HG03342 (cell line): Measurements from ENCODE around the gene COL2A1.
"Not testable (repeated sequence)": the region's sequence is repeated elsewhere in the genome, so short reads cannot be mapped to it uniquely, and the experiment has no call there.

Experiments used
- ATAC-seq: cut with Tn5 transposase; IDR thresholded peaks from one replicate; pipeline ENCODE4 v1.9.1; 2021; ENCODE audit warnings: mild to moderate bottlenecking, moderate library complexity; ENCODE audit not compliant: unreplicated experiment

COL2A1 gene

DNA sequence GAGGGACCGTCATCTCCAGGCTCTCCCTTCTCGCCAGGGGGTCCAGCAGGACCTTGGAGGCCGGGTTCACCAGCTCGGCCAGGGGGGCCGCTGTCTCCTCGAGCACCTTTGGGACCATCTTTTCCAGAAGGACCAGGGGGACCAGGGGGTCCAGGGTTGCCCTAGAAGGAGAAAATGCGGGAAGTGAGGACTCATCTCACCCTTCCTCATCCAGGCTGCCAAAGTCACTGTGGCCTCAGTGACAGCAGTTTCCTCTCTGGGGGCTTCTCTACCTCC lies 25.7 kb downstream of the COL2A1 start:
- ATAC-seq: no peak

DNA sequence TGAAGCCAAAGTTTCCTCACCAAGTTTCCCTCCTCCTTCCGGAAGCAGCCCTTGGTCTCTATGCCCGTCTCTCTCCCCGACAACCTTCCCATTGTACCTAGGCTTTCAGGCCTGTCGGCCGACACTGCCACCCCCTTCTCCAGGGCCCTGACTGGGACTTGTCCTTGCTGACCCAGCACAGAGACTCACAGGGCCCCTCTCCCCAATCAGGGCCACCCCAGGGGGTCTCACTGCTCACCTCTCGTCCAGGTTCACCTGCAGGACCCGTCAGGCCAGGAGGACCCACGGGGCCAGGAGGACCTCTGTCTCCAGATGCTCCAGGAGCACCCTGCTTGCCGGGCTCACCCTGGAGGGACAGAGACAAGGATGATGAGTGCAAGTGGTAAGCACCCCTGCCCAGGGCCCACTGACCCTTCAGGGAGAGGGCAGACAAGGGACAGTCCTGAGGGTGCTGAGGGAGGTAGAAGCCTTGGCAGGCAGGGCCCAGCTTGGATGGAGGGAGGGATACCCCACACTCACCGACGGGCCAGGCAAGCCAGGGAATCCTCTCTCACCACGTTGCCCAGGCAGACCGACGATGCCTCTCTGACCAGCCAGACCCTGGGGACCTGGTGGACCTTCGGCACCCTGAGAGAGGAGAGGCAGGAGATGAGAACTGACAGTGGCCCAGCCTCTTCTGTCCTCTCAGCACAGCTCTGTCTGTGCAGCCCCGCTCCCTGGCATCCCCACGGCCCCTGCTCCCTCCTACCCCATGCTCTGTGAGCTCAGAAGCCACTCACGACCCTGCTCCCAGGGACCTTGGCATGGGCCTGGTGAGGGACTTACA lies 26.3 kb downstream of the COL2A1 start:
- ATAC-seq: no peak

DNA sequence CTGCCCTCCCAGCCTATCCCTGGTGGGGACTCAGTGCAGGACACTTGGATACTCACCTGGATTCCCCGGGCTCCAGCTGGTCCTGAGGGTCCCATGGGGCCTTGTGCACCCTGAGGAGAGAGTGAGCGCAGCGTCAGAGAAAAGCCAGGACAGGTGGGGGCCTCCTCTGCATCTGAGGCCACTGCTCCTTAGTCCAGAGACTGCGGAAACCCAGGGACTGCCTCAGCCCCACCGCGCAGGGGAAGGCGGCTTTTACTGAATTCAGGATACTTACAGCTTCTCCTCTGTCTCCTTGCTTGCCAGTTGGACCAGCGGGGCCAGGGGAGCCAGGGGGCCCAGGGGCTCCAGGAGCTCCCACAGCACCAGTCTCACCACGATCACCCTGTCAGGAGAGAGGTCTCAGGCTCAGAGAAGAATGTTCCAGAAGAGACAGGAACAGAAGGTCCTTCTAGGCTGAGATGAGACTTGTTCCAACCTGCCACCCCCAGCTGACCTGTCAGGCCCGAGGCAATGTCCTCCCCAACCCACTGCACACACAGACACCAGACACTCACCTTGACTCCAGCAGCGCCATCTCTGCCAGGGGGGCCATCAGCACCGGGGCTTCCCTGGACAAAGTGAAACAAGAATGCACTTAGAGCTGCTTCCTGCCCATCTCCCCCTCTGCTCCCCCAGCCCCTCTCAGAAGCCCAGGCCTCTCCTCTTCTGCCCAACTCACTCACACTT lies 27.1 kb downstream of the COL2A1 start:
- no peak for ATAC-seq

DNA sequence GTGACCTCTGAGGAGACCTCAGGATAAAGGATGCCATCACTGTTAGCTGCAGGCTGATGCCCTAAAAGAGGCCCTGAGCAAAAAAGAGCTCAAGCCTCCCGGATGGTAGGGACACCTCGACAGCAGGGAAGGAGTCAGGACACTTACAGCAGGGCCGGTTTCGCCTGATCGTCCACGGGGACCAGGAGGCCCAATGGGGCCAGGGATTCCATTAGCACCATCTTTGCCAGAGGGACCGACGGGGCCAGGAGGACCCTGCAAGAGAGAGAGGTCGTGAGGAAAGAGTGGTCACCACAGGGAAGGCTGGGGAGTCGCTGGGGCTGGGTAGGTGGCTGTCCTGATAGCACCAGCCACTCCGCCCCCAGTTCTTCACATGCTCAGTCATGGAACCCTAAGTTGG lies 28.5 kb downstream of the COL2A1 start:
- ATAC-seq: no peak

DNA sequence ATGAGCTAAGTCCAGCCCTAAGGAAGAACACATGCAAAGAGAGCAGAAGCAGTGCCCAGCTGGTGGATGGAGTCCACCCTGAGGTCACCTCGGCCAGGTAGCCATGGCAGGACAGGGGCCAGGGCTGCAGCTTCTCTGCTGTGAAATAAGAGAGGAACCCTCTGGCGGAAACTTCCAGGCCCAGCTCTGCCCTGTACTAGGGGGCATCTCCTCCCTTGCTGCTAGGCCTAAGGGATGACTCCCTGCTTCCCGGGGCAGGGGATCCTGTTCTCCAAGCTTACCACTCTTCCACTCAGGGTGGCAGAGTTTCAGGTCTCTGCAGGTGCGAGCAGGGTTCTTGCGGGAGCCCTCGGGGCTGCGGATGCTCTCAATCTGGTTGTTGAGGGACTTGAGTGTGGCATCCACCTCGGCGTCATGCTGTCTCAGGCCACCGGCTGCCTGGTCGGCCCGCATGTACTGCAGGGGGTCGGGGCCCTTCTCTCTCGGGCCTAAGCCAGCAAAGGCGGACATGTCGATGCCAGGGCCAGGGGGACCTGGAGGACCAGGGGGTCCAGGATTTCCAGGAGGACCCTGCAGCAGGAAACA lies 29.1 kb downstream of the COL2A1 start:
- no peak for ATAC-seq

DNA sequence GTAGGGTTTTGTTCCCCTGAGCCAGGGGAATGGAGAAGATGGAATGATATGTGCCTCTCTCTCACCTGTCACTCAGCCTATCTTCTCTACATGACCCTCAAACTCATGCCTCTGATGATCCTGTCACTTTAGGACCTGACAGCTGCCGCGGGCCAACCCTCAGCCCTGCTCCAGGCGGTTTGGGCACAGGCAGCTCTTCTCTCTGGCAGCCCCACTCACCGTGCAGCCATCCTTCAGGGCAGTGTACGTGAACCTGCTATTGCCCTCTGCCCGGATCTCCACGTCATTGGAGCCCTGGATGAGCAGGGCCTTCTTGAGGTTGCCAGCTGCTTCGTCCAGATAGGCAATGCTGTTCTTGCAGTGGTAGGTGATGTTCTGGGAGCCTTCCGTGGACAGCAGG lies 30.4 kb downstream of the COL2A1 start:
- ATAC-seq: no peak

DNA sequence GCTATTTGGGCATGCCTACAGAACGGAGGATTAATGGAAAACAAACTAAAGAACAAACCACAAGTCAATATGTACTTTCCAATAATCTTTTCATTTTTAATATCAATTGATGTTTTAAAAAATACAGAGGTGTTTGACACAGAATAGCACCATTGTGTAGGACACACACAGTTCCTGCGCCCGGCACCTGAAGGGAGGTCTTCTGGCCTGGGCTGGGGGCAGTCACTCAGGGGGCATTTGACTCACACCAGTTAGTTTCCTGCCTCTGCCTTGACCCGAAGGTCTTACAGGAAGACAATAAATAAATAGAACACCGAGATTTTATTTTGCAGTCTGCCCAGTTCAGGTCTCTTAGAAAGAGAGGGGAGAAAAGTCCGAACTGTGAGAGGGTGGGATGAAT lies 31.4 kb downstream of the COL2A1 start:
- no peak for ATAC-seq

DNA sequence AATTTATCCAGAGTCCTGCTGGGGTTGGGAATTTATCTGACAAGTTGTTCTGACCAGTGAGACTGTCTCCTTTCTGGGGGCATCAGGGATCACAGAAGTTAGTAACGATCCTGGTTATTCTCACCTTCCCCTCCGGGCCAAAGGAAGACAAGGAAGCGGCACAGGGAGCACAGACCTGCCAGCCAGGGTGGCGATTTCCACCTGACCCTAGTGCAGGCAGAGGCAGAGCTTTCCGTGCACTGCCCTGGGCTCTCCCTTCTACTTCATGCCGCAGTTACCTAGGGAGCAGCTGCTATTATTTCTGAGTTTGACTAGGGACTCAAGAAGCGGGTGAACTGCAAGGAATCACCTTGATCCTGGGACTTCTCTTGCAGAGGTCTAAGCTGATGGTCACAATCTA lies 33.4 kb downstream of the COL2A1 start:
- no peak for ATAC-seq

DNA sequence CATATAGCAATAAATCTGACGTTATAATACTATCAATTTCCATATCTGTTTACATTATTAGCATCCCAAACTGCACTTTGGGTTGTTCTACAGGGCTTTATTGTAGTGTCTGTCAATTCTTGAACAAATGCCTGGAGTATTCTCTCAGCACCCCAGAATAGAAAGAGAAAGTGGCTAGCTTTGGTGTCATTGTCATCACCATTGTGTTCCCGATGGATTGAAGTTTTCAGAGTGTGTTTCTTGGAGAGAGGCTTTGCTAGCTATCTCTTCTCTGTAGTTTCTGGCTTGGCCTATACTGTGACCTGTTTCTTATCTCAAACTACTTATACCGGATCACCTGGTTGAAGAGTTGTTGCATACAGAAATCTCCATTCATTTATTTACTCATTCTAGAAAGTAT lies 34.4 kb downstream of the COL2A1 start:
- ATAC-seq: no peak

DNA sequence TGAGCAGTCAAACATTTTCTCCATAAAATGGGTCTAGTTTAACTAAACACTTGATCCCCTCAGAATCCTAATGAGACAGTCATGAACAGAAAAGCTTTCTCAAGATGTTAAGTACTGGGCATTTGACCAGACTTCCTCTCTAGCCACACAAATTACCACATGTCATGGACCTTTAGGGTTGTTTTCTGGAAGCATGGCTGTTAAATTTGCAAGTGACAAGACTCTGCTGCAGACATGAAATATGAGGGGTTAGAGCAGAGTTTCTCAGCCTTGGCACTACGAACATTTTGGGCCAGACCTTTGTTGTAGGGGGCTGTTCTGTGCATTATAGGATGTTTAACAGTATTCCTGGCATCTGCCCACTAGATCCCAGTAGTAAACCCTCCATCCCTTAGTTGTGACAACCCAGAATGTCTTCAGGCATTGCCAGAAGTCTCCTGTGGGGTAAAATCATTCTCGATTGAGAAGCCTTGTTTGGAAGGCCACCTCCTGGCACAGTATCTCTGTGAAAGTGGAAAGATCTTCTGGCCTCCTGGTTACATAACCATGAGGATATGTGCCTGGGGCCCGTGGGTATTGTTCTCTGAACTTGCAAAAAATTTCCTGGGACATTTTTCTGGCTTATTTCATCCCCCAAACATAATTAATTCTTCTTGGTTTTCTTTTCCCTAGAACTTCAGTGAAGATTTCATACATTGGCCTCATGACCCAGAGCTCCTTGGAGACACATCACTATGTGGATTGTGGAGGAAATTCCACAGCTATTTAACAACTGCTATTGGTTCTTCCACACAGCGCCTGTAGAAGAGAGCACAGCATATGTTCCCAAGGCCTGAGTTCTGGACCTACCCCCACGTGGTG lies 36.6 kb downstream of the COL2A1 start:
- ATAC-seq: no peak

DNA sequence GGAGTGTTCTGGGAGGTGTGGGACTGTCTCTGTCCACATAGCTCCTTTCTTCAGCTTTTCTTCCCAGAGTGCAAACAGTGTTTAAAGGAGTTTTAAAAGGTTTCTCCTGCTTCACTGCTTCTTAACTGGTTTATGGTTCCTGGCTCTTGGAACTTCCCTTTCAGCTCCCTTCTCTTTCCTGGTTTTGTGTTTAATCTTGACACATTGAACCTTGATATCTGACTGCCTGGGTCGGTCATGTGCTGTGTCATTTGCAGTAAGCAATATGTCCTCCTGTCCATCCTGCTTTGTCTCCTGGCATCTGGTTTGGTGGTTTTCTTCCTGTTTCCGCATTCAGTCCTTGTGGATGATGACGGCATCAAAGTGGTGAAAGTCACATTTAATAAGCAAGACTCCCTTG lies 38.7 kb downstream of the COL2A1 start:
- ATAC-seq: no peak

DNA sequence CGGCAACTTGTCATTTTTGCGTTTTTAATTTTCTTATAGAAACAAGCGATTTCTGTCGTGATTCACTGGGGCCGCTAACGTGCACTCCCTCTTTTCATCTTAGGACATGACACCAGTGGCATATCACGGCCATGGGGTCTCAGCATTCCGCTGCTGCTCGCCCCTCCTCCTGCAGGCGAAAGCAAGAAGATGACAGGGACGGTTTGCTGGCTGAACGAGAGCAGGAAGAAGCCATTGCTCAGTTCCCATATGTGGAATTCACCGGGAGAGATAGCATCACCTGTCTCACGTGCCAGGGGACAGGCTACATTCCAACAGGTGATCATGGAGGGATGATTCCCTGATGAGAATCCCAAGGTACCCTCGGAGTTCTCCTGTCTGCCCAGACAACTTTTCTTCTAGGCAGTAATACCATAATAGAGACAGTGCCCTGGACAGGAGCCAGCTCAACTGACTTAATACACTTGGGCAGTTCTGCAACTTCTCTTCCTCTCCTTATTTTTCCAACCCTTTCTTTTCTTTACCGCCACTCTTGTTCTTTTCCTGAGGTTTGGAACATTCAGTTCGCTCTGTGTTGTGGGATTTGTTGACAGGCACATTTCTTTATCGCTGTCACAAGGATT lies 40.1 kb downstream of the COL2A1 start:
- ATAC-seq: no peak

DNA sequence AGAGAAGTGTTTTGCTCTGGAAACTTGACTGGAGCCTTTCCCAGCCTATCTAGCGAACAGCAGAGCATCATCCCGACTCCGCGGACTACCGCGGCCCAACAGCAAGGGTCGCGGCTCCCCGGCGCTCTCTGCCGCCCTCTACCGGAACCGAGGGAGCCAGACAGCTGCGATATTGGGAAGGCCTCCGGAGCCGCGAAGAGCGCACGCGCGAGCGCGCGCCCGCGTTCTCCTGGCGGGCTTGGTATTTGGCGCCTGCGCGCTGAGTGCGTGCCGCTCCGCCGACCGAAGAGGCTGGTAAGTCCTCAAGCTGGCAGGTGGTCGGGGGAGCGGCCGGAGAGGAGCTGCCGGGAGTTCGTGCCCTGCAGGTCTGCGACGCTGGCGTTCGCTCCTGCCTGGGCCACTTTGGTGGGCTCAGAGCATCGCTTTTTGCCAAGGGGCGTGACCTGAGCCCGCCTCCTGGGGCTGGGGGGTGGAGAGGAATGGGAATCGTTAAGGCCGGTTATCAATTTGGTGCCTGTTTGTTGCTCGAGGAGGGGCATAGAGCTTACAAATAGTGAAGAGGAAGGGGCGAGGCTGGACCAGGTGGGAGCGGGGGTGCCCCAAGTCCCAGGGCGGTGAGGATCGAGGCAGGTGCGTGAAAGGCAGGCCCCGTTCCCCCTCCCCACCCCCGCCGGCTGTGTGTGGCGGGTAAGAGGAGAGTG lies 40.8 kb downstream of the COL2A1 start, which contains the start of gene TMEM106C:
TMEM106C (plus strand) TSS at position 257 of the 701 bp plus-strand sequence. CDS start 641 bp downstream, outside the sequence.
- peak; percentile 93 for ATAC-seq

DNA sequence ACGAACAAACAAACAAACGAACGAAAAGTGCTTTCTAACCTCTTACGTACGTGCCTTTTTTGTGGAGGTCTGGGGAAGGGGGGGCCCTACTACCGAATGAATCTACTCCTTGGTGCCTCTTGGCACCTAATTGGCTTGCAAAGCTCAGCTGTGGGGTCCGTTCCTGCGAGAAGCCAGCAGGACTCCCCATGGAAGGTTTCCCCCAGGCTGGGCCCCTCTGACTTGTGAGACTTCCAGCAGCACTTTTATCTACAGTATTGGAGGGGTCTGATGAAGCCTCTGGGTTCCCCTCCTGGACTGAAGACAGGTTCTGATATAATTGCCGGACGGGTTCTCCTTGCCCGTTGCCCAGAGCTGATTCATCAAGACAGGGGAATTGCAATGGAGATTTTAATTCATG lies 42.1 kb downstream of the COL2A1 start:
- ATAC-seq: no peak

DNA sequence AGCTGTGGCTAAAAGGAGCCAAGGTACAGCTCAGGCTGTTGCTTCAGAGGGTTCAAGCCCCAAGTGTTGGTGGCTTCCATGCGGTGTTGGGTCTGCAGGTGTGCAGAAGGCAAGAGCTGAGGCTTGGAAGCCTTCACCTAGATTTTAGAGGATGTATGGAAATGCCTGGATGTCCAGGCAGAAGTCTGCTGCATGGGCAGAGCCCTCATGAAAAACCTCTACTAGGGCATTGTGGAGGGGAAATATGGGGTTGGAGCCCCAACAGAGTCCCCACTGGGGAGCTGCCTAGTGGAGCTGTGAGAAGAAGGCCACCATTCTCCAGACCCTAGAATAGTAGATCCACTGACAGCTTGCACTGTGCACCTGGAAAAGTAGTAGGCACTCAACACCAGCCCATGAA lies 46.6 kb downstream of the COL2A1 start:
- ATAC-seq: not testable (repeated sequence)

DNA sequence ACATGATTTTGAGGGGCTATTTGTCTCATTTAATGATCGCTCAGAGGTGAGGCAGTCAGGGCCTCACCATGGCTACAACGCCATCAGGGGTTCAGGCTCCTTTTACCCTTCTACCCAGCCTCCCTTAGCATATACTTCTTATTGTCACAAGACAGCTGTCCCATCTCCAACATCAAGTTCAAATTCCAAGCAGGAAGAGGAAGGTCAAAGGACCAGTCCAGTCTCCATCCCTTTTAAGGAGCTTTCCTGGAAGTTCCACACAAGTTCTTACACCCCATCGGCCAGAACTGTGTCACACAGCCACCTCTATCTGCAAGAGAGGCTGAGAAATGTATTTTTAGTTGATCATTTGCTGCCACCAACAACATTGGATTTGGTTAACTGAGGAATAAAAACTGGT lies 49.2 kb downstream of the COL2A1 start:
- ATAC-seq: no peak

DNA sequence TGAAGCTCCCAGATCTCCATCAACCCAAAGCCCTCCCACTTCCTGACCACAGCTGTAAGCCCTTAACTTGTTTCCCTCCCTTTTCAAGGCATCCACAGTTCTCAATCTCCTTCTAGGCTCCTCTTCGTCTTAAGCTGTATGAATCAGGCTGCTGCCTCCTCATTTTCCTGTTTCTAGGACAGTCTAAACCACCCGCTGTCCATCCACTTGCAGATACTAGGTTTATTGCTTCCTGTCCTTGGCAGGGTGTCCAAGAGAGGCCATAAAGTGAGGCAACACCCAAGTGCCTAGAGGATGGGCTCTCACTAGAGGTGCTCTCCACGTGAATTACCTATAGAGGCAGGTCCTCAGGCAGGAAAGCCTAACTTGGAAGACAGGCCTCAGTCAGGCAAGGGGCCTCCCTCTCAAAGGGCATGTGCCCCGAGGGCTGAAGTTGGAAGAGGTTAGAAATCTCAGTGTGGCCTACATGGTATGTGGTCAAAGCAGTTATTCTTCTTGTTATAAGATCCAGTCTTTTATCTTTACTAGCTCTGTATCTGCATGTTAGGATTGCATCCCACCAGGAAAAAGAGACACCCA lies 49.7 kb downstream of the COL2A1 start:
- ATAC-seq: no peak

DNA sequence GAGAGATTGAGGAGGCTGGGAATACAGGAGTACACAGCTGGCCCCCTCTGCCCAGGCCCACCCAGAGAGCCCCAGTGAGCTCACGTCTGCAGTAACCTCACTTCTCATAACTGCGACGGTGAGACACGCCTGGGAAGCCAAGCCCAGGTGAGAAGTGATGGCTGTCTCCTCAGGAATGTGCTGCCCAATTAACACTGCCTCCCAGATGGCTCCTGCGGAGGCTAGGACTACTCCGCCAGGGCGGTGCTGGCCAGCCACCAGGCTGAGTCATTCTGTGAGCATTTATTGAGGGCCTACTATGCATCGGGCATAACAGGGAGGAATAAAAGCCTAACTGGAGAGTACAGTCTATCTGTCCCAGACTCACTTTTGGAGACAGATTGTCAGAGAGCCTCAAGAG lies 50.2 kb downstream of the COL2A1 start:
- ATAC-seq: no peak

DNA sequence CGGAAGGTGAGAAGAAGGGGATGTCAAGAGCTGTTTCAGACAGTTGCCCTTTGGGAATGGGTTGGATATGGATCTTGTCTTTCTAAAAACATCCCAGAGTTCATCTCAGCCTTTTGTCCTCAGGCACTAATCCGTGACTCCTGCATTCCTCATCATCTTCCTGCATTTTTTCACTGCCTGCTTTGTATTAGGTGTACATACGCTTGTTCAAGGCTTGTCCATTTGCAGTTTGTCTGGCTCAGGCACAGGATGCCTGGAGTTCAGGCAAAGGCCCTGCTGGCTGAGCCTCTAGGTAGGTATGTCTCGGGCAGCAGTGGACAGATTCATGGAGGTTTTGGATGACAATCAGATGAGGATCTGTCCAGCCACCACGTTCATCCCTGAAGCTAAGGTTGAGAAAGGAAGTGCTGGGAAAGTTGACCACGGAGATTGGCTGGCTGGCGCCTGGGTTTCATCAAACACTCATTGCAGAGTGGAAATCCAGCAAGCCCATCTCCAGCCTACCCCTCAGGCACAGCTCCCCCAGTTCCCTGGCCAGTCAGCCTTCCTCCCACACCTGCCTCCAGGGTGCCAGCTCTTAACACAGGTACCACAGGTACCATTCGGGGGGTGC lies 53.3 kb downstream of the COL2A1 start:
- ATAC-seq: no peak
